Nephron (organoid): ENCODE results near the gene ACTL10.

Experiments used
- H3K27ac Mint-ChIP-seq, 3 experiments: 2 replicates each; pipeline ENCODE4 v1.8.0; 2020; ENCODE audit warnings: mixed read lengths in 3 of 3, mild to moderate bottlenecking in 2 of 3, moderate library complexity in 1 of 3
- H3K27me3 Mint-ChIP-seq: 2 replicates; pipeline ENCODE4 v1.8.0; 2021; ENCODE audit warnings: low read depth, mild to moderate bottlenecking, moderate library complexity, mixed read lengths
- H3K36me3 Mint-ChIP-seq: 2 replicates; pipeline ENCODE4 v1.8.0; 2020; ENCODE audit warnings: low read depth, mixed read lengths
- H3K4me1 Mint-ChIP-seq: 2 replicates; pipeline ENCODE4 v1.8.0; 2020; ENCODE audit warnings: mixed read lengths
- H3K4me3 Mint-ChIP-seq, 3 experiments: 2 replicates each; pipeline ENCODE4 v1.8.0; 2020; ENCODE audit warnings: mild to moderate bottlenecking in 3 of 3, mixed read lengths in 3 of 3, moderate library complexity in 2 of 3
- H3K9me3 Mint-ChIP-seq: 2 replicates; pipeline ENCODE4 v1.8.0; 2020; ENCODE audit warnings: mixed read lengths
- CTCF ChIP-seq, 3 experiments: fragments of 200-600 bp; sonication (generic); IDR thresholded peaks; one replicate each; pipeline ENCODE4 v1.5.0; 2021; ENCODE audit warnings: antibody characterized with exemption in 3 of 3; ENCODE audit not compliant: unreplicated experiment in 3 of 3

Gene ACTL10

DNA sequence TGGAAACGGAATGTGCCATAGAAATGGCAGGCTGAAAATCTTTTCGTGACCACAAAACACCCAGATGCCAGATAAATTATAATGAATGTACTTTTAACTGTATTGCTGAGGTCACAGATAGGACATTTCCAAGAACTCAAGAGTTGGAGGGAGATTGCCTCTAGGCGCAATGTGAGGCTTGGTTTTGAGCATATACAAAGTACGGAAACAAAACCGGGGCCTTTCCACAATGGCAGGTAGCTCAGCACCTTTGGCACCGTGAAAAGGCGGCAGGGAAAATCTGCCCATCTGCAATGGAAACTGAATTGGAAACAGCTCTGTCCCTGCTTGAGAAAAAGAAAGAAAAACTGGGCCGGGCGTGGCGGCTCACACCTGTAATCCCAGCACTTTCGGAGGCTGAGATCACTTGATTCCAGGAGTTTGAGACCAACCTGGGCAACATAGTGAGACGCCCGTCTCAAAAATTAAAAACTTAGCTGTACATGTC, 15.1 kb upstream of the ACTL10 start:
- no peak for TF ChIP-seq CTCF (IDR thresholded peaks at IDR 0.05; ENCODE audit: unreplicated experiment in 3 of 3)
- no peaks in the 10 kb centered on the region for H3K36me3 Mint-ChIP-seq
- H3K9me3 Mint-ChIP-seq: no peaks in the 10 kb centered on the region
- peaks cover 27% of the 10 kb centered on the region for H3K4me1 Mint-ChIP-seq
- H3K27me3 Mint-ChIP-seq: no peaks in the 10 kb centered on the region
- no peak overlapping the region for H3K4me3 Mint-ChIP-seq
- H3K27ac Mint-ChIP-seq: peak overlapping the region in 1 of 3 experiments; percentile 55

- Mint-ChIP-seq H3K4me3 (no peak overlapping the region), H3K27ac (peak overlapping the region; percentile 67 to 90 (median 84)), H3K36me3 (no peaks in the 10 kb centered on the region), H3K9me3 (no peaks in the 10 kb centered on the region), H3K4me1 (peaks cover 21% of the 10 kb centered on the region), H3K27me3 (no peaks in the 10 kb centered on the region)
- peak; percentile 86 to 89 (median 88) for TF ChIP-seq CTCF (IDR thresholded peaks at IDR 0.05; ENCODE audit: unreplicated experiment in 3 of 3)
Measured at GRCh38 chr20:33653218-33653899, 13.4 kb upstream of the ACTL10 start.

DNA sequence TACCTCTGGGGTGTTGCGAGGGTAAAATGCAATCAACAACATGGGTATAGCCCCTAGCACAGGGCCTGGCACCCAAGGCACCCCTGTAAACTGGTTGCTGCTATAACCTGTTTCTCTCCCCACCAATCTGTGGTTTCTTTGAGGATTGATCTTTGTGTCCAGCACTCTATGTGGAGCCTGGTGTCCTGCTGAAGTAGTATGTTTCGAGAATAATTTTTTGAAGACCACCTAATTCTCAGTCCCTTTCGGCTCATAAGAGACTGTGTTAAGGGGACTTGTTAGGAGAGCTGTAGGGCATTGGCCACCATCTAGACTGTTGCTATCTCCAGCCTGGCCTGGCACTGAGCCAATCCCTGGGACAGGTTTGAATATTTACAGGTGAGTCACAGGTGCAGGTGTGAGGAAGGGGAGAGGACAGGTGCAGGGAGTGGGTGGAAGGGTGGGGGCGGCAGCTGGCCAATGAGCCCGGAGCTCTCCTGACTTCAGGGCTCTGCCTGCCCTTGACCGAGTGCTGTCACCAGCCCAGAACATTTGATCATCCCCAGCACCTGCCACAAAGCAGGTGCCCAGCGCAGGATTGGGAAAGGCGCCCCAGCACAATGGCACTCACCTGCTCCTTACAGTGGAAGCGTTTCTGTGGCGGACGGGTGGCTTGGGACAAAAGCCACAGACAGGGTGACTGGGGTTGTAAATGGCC, 12.7 kb upstream of the ACTL10 start:
- H3K4me1 Mint-ChIP-seq: peaks cover 16% of the 10 kb centered on the region

DNA sequence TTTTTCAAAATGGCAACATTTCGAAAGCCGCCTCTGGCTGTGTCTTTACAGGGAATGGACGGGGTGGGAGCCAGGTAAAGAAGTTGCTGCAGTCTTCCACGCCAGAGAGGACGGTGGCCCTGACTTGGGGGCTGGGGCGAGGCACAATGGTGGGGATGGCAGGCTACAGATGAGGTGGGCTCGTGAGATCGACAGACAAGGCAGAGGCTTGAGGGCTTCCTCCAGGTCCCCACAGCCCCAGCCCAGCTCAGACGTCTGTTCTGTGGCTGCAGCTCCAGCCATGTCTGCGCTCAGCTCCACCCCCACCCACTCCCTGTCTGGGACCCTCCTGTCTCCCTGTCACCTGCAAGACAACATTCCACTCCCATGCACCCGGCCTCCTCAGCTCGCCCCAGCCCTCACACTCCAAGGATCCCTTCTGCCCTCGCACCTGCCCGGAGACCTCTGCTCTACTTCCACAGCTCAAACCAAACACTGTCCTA, 12.0 kb upstream of the ACTL10 start:
- Mint-ChIP-seq H3K9me3 (no peaks in the 10 kb centered on the region), H3K36me3 (no peaks in the 10 kb centered on the region), H3K4me3 (peak overlapping the region in 1 of 3 experiments; percentile 38), H3K4me1 (peaks cover 12% of the 10 kb centered on the region), H3K27ac (peak overlapping the region; percentile 67 to 90 (median 84)), H3K27me3 (no peaks in the 10 kb centered on the region)
- no peak for TF ChIP-seq CTCF (IDR thresholded peaks at IDR 0.05; ENCODE audit: unreplicated experiment in 3 of 3)

More for the DNA sequence above, 12.7 kb upstream of the ACTL10 start:
- no peaks in the 10 kb centered on the region for H3K9me3 Mint-ChIP-seq
- peak overlapping the region; percentile 67 to 90 (median 84) for H3K27ac Mint-ChIP-seq
- no peak overlapping the region for H3K4me3 Mint-ChIP-seq
- no peak for TF ChIP-seq CTCF (IDR thresholded peaks at IDR 0.05; ENCODE audit: unreplicated experiment in 3 of 3)
- H3K27me3 Mint-ChIP-seq: no peaks in the 10 kb centered on the region
- no peaks in the 10 kb centered on the region for H3K36me3 Mint-ChIP-seq

- no peaks in the 10 kb centered on the region for H3K9me3 Mint-ChIP-seq
- TF ChIP-seq CTCF (IDR thresholded peaks at IDR 0.05; ENCODE audit: unreplicated experiment in 3 of 3): no peak
- H3K4me3 Mint-ChIP-seq: no peak overlapping the region
- H3K27ac Mint-ChIP-seq: peak overlapping the region; percentile 67 to 90 (median 84)
- H3K27me3 Mint-ChIP-seq: no peaks in the 10 kb centered on the region
- H3K4me1 Mint-ChIP-seq: peaks cover 12% of the 10 kb centered on the region
- H3K36me3 Mint-ChIP-seq: no peaks in the 10 kb centered on the region
Measured at GRCh38 chr20:33655164-33655563, 11.6 kb upstream of the ACTL10 start.
